IPS DF 4.7 (cell line): ENCODE data around the gene STAP1.
"Not testable (repeated sequence)": the region's sequence is repeated elsewhere in the genome, so short reads cannot be mapped to it uniquely, and the experiment has no call there.

Experiments
- DNase-seq: peaks from one replicate; pipeline ENCODE4 v3.0.0-alpha.2; 2013; ENCODE audit warnings: low spot score; ENCODE audit errors: extremely low read depth

The STAP1 gene, protein sequence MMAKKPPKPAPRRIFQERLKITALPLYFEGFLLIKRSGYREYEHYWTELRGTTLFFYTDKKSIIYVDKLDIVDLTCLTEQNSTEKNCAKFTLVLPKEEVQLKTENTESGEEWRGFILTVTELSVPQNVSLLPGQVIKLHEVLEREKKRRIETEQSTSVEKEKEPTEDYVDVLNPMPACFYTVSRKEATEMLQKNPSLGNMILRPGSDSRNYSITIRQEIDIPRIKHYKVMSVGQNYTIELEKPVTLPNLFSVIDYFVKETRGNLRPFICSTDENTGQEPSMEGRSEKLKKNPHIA

GRCh38 chr4:67558493-67558892 is at the start of gene STAP1:
Gene STAP1 (plus strand): TSS chr4:67558727. CDS start chr4:67558810, 83 bp downstream.
- no peak for DNase-seq

- no peak for DNase-seq
Observed at GRCh38 chr4:67512501-67512900, 46.0 kb upstream of the STAP1 start.

GRCh38 chr4:67520141-67520540 is 38.4 kb upstream of the STAP1 start:
- no peak for DNase-seq

DNA sequence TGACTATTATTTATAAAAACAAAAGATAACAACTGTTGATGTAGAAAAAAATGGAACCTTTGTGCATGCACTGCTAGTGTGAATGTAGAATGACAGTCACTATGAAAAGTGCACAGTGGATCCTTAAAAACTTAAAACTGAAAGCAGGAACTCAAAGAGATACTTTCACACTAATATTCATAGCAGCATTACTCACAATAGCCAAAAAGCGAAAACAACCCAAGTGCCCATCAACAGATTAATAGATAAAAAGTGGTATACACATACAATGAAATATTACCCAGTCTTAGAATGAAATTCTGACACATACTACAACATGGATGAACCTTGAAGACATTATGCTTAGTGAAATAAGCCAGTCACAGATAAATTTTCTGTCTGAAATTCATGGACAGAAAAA is 37.0 kb upstream of the STAP1 start:
- no peak for DNase-seq

- DNase-seq = no peak
Observed at GRCh38 chr4:67522230-67522629, 36.3 kb upstream of the STAP1 start.

GRCh38 chr4:67522851-67523671 is 35.5 kb upstream of the STAP1 start:
- DNase-seq = no peak

DNA sequence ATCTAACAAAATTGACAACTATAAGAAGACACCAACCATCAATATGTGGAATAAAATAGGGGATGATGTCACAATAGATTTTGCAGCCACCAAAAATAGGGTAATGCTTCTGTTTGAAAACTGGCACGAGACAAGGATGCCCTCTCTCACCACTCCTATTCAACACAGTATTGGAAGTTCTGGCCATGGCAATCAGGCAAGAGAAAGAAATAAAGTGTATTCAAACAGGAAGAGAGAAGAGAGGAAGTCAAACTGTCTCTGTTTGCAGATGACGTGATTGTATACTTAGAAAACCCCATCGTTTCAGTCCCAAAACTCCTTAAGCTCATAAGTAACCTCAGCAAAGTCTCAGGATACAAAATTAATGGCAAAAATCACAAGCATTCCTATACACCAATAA is 34.4 kb upstream of the STAP1 start:
- DNase-seq = not testable (repeated sequence)

- DNase-seq = no peak
Observed at GRCh38 chr4:67531379-67531962, 27.1 kb upstream of the STAP1 start.

- not testable (repeated sequence) for DNase-seq
Observed at GRCh38 chr4:67532397-67532796, 26.1 kb upstream of the STAP1 start.

DNA sequence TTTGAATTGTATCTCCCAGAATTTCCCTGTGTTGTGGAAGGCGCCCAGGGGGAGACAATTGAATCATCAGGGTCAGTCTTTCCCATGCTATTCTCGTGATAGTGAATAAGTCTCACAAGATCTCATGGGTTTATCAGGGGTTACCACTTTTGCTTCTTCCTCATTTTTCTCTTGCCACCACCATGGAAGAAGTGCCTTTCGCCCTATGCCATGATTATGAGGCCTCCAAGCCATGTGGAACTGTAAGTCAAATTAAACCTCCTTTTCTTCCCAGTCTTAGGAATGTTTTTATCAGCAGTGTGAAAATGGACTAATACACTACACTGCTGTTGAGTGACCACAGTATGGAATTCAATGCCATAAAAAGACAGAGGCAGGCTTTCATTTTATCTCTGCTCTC is 25.4 kb upstream of the STAP1 start:
- no peak for DNase-seq

DNA sequence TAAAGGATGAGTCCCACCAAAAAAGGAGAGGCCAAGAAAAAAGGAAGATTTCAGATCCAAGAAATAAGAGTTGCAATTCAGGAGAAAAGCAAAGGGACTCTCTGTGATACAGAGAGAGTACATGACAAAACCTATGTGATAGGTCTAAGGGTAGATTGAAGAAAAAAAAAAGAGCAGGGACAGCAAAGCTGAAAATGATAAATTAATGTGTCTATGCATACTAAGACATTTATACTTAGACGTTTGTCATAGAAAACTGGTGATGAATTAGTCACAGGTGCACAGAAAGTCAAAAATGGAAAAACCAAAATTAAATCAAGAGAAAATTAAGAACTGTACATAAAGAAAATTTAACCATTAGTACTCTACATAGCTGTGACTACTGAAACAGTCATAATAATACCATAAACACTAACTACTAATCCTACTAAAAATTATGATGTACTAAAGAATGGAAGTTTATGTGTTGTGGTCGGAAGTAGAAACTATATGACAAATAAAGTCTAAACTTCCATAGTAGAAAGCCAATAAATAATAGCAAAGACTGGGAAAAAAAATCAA is 23.2 kb upstream of the STAP1 start:
- DNase-seq = no peak

- DNase-seq = no peak
Observed at GRCh38 chr4:67539830-67540229, 18.7 kb upstream of the STAP1 start.

DNA sequence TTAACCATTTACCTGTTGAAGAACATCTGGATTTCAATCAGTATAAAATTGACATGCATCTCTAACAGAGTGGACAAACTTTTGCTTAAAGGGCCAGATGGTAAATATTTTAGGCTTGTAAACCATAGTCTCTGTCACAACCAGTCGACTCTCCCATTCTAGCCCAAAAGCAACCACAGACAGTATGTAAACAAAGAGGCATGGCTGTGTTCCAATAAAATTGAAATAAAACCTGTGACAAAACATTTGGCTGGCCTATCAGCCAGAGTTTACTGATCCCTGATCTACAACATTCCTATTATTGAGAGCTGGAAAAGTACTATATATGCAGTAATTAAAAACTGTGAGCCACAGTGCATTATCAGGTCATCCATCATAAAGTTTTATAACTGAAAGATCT is 16.5 kb upstream of the STAP1 start:
- no peak for DNase-seq

- peak; percentile 78 for DNase-seq
Observed at GRCh38 chr4:67545199-67546003, 13.1 kb upstream of the STAP1 start, which contains the start of gene CENPC. Gene CENPC (minus strand): TSS chr4:67545503. CDS start chr4:67545355, 148 bp downstream.

- DNase-seq = no peak
Observed at GRCh38 chr4:67546004-67546356, 12.5 kb upstream of the STAP1 start.

GRCh38 chr4:67546971-67547370 is 11.6 kb upstream of the STAP1 start:
- no peak for DNase-seq

GRCh38 chr4:67549123-67549522 is 9.4 kb upstream of the STAP1 start:
- no peak for DNase-seq

DNA sequence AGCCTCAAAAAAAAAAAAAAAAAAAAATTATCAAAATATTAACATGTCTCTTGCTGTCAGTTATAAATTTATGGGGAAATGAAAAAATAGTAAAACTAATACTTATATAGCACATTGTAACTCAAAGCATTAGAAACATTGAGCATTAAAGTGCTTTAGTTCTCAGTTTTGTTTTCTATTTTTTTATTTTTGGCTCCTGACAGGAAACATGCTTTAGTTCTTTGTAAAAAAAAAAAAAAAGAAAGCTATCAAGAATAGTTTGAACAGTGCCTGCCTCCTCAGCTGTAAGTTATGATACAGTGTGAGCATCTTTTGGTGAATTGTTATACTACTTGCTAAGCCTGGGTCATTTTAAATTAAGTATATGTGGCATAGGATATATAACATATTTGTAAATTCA is 8.1 kb upstream of the STAP1 start:
- DNase-seq = no peak

DNA sequence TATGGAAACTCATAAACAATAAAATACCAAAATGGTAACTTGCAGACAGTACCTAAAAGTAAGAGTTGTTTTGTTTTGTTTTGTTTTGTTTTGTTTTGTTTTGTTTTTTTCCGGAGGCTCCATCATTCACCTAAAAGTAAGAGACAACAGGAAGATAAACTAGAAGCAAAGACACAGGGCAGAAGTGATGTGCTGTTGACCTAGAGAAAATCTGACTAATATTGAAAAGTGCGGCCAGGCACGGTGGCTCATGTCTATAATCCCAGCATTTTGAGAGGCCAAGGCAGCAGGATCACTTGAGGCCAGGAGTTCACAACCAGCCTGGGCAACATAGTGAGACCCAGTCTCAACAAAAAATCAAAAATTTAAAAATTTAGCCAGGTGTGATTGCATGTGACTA is 7.7 kb upstream of the STAP1 start:
- DNase-seq = no peak

GRCh38 chr4:67552146-67552792 is 6.3 kb upstream of the STAP1 start:
- DNase-seq = not testable (repeated sequence)

GRCh38 chr4:67554096-67554495 is 4.4 kb upstream of the STAP1 start:
- DNase-seq = no peak
